HG03342 (cell line): ENCODE measurements around the gene SSBP2.
"Not testable (repeated sequence)": the region's sequence is repeated elsewhere in the genome, so short reads cannot be mapped to it uniquely, and the experiment has no call there.

Experiments
- ATAC-seq: cut with Tn5 transposase; IDR thresholded peaks from one replicate; pipeline ENCODE4 v1.9.1; 2021; ENCODE audit warnings: mild to moderate bottlenecking, moderate library complexity; ENCODE audit not compliant: unreplicated experiment

The SSBP2 gene

DNA sequence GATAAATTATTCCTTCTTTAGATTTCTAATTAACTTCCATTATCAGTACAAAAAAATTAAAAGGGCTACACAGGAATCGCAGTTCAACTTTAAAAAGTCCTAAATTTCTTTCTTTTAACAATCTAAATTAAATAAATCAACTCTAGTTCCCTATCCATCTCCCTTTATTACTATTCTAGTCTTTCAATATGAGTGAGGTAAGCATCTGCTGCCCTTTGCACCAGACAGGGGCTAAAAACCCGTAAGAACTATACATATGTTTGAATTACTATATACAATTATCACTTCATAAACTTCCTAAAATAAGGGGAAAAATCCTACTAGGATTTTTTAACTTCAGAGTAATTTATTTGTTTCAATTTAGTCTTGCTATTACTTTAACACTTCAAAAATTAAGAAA, 145.6 kb downstream of the SSBP2 start:
- ATAC-seq: no peak

DNA sequence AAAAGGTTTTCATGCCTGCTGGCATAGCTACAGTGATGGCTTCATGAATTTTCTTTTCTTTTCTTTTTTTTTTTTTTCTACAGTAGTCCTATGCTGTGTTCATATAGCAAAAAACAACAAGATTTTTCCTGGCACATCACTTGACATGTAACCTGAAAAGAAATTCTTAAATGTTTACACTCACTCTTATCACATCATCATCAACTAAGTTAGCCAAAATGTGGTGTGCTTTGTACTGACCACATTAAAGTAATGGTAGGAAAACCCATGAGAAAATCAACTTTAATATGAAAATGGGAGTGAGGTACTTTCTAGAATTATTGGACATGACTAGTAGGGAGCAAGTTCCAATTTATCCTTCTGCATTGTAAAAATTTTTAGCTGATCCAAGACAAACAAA, 146.7 kb downstream of the SSBP2 start:
- ATAC-seq: no peak

DNA sequence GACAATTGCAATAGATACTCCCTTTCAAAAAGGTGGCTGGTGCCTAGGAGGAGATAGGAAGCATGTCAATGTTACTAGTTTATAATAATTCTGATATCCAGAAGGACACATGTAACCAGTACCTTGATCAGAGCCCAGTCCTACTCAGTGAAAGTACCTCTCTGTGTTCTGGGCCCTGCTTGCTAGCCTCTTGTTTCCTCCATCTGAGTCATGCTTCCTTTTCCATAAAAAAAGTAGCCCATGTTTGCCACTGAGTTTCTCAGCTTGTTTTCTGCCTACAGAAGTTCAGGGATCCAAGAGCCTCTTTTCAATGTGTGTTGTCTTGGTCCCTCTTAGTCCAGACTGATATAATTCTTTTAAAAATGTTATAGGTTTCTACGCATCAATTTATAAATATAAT, 149.0 kb downstream of the SSBP2 start:
- ATAC-seq: no peak

DNA sequence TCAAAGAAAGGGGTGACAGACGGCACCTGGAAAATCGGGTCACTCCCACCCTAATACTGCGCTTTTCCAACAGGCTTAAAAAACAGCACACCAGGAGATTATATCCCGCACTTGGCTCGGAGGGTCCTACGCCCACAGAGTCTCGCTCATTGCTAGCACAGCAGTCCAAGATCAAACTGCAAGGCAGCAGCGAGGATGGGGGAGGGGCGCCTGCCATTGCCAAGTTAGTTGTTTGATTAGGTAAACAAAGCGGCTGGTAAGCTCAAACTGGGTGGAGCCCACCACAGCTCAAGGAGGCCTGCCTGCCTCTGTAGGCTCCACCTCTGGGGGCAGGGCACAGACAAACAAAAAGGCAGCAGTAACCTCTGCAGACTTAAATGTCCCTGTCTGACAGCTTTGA, 158.8 kb downstream of the SSBP2 start:
- ATAC-seq: not testable (repeated sequence)

DNA sequence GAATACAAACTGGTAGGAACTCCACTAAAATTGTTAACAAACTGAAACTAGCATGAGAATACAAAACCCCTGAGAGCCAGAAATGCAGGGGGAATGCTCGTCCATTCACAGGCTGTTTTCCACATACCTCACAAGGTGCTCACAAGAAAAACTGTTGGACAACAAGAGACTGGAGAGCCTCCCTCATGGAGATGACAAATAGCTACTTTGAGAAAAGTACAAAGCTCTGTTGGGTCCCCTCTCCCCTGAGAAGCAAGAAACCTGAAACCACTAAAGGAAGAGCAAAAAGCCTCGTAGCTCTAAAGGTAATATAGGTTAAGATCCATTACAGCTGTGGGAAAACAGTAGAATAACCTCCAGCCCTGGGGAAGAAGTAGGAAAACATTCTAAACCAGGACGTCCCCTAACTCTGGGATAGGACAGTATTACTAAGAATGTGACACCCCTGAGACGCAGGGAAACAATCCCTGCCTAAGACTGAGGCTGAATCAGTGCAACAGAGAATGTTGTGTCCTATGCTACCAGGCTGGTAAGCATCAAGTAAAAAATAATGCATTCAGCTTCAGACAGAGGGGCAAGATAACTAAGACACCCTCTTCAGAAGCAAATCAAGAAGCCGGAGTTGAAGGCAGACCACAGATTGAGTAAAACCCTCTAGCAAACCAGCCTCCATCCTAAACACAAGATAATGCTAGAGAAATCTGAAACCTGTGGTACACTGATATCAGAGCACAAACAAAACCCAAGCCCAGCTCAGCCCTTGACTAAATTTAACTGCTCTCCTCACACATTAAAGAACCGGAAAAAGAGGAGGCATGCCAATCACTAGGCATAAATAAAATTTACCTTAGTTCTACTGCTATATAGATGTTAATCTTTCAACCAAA, 160.2 kb downstream of the SSBP2 start:
- no peak for ATAC-seq

DNA sequence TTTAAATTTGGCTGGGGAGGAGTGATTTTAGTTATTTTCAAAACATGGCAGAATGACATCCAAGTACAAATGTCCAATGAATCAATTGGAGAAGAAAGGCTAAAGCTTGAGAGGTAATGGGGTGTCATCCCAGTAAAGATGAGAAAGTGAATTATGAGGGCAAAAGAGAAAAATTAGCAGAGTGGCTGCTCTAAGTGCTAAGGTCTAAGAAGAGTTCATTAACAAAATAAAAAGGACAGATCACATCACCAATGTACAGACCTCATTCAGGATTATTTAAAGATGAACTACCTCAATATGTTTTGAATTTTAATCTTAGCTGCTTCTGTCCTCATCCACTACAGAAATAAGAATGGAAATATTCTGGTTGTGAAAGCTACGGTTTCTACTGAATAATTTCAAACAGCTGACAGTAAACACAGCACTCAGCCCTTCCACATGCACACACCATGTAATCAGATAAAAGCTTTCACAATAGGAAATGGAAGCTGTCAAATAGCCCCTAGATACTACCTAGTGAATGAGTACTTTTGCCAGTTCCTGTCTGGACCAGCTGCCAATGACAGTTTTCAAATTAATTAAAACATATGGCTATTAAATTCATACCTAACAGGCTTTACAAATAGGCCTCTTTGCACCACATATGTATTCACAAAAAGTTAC, 171.5 kb downstream of the SSBP2 start:
- ATAC-seq: no peak

DNA sequence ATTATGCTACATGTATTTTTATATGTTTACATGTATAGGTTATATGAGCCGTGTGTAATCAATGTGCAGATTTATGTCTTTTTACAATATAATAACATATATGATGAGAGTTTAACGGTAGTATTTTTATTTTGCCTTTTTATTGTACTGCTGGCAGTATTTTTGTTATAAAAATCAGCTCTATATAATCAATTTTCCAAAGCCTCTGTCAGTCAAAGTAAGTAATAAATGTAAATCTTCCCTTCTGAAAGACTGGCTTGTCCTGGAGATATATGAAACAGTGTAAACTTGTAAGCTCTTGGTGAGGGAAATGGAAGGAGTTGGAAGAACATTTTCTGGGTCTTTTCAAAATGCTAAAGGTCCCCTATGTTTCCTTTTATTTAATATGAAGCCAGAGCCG, 173.8 kb downstream of the SSBP2 start:
- ATAC-seq: no peak

DNA sequence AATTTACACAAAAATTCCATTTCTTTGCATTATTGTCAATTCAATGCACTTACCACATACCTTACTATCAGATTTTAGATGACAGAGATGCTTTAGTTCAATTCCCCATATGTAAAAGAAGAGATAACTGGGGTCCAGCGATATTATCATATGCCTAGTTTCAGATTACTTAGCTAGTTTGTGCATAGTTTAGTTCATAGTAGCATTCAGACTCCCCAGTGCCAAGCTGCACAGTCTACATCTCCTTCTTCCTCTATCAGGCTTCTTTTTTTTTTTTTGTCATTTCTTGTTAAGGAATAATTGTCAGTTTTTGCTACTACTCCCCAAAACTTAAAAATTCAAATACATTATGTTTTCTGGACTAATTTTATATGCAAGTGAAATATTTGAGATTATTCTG, 175.0 kb downstream of the SSBP2 start:
- no peak for ATAC-seq

DNA sequence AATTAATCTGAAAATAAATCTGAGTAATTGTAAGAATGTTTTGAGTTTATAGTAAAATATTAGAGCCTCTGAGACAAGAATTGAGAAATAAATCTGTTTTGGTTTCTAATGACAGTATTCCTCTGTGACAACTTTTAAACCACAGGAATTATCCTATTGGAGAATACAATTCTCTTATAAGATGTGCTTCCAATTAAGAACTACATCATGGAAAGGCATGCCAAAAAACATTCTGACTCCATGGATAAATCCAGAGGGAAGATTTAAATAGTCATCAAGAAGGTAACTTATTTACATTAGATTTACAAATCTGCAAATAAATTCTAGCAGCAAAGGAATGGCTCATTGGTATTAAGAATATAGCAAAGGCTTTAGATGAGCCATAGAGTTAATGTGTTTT, 178.7 kb downstream of the SSBP2 start:
- no peak for ATAC-seq

DNA sequence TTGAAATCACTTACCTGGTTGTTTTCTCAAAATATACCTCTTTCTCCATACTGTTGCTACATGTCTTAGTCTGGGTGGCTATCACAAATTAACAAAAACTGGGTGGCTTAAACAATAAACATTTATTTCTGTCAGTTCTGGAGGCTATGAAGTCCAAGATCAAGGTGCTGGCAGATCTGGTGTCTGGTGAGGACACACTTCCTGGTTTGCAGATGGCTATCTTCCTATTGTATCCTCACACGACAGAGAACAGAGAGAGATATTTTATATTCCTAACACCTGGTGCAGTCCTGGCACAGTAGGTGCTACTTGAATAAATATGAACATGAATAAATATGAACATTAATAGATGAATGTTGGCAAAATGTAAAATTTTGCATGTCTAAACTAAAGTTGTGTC, 192.7 kb downstream of the SSBP2 start:
- ATAC-seq: no peak

DNA sequence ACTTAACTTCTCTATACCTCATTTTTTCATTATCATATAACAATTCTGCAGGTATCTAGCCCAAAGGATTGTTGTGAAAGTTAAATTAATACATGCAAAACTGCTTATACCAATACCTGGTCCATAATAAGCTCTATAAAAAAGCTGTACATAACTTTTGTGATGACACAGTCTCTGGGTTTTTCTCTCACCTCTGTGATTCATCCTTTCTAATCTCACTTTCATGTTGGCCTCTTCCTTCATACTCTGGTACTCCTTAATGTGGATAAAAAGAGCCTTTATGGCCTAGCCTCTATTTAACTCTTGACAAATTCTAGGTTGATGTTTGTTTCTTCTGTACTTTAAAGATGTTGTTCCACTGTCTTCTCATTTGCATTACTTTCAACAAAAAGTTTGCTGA, 194.1 kb downstream of the SSBP2 start:
- ATAC-seq: no peak

DNA sequence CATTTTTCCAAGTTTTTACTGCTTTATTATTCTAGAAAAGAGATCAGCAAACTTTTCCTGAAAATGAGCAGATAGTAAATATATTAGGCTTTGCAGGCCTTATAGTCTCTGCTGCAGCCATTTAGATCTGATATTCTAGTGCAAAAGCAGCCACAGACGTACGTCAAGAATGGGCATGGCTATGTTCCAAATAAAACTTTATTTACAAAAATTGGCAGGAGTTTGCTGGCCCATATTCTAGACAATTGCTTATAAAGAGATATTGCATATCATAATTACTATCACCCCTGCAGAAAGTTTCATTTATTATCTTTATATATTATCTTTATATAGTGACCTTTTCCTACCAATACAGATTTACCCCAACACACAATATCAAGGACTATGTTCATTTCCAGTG, 195.0 kb downstream of the SSBP2 start:
- no peak for ATAC-seq

DNA sequence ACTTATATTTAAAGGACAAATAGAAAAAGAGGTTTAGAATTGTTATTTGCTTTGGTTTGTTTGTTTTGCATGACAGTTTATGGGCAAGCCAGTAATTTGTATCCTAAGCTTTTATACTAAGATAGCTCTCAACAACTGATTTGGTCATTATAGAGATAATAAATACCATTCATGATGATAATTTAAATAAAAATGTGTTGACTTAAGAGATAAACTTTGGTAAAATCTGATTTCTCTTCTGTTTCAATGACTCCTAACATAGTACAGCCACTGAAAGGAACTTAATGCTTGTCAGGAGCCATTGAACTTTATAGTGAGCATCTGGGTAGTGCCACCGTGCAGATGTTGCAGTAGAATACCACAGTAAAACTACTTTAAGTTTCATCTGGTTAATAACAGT, 196.2 kb downstream of the SSBP2 start:
- ATAC-seq: no peak

DNA sequence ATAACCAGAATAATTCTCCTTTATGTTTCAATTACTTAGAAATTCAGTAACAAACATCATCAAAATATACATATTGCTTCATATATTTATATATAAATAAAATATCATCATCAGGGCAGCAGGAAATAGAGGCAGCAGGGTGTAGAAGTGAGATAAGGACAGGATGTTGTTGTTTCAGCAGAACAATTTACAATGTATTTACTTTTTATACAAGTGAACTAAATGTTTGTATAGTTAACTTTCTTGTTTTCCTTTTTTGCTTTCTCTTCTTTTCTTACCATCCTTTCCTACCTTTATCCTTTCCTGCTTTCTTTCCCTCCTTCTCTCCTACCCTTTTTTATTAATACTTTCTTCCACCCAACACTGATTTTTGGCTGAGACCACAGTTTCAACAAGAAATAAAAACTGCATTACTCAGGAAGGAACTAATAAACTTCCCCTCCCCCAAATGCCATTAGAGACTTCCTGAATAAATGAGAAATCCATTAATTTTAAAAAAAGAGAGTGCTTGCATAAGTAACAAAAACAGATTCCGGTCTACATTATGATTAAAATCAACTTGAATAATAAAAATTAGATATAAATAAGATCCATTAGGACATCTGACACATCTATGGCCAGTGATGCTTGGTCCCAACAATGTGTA, 197.2 kb downstream of the SSBP2 start:
- no peak for ATAC-seq

DNA sequence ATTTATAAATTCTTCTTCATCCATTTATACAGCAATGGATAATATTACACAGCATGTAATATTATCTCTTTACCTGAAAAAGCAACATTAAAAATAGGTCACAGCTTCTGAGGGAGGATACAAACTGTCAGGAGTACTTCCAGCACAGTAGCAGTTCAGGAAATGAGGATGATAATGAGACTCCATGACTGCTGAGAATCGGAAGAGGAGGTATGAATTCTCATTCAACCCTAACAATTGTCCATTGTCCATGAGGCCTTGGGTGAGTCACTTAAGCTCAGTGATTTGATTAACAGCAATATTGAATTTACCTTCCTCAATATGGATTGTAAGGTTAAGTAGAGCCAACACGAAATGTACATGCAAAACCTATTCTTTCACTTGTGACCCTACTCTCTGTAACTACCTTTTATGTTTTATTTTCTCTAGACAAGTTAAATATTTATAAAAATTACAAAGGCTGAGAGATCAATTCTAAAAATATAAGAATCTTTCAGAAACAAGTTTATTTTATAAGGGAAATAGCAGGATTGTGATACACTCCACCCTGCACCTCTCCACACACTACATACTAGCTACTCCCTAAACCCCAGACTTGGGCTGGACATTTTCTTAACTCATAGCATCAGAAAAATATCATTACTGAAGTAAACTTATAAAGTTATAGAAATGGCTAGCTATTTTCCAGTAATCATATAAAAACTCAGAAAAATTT, 197.9 kb downstream of the SSBP2 start:
- ATAC-seq: no peak

DNA sequence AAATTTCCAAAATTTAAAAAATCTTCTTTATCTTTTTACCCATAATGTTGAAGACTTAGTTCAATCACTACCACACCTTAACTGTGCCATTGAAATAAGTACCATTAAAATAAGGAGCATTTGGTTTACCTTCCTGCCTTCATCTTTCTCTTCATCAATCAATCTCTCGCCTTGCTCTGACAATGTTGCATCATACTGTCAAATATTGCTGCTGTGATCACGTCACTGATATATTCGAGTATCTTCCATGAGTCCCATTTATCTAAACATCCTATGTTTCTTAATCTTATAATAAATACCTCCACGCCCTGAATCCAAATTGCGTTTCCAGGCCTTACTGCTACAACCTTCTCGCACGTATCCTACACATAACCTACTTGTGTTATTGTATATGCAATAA, 201.8 kb downstream of the SSBP2 start:
- ATAC-seq: no peak

DNA sequence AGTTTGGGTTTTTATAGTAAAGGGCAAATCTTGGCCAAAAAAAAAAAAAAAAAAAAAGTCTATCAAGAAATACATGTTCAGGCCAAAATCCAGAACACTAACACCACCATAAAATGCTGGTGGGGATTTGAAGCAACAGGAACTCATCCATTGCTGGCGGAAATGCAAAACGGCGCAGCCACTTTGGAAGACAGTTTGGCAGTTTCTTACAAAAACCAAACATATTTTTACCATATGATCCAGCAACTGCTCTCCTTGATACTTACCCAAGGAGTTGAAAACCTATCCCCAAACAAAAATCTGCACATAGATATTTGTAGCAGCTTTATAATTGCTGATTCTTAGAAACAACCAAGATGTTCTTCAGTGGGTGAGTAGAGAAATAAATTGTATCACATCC, 203.9 kb downstream of the SSBP2 start:
- ATAC-seq: no peak

DNA sequence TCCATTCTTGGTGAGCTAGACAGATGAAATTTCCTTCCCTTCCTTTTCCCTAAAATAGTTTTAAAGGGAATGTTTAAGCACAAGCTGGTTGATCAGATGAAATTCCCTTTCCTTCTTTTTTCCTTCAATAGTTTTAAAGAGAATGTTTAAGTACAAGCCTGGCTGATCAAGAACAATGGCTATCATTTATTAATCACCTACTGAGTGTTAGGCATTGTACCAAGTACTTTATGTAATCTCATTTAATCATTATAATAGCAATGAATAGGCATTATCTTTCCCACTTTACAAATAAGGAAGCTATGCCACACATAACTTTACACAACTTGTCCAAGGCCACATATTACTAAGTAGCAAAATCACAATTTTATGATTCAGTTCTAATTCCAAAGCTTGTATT, 205.0 kb downstream of the SSBP2 start:
- no peak for ATAC-seq

DNA sequence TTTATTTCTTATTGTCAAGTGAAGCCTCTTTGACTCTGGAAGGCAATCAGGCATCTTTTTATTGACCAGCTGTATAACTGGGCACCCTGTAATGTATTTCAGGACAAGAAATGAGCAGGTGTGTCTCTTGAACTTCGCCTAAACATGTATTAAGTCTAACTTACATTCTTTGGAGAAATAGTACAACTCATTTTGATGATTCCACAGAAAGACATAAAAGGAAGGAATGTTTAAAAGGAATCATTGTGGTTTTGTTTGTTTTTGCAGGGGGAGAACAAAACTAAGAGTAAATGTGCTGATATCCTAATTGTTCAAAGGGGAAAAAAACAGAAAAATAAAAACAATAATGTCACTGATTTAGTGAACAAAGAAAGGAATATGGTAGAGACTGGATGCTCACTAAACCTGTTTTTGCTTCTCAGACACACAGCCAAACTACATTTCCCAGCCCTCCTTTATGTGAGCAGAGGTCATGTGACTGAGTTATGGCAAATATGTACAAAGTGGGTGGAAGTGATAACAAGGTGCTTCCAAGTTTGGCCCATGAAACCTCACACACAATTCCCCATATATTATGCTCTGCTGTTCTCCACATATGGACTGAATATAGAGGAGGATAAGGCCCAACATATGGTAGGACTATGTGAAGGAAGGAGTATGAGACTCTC, 206.4 kb downstream of the SSBP2 start:
- ATAC-seq: no peak

DNA sequence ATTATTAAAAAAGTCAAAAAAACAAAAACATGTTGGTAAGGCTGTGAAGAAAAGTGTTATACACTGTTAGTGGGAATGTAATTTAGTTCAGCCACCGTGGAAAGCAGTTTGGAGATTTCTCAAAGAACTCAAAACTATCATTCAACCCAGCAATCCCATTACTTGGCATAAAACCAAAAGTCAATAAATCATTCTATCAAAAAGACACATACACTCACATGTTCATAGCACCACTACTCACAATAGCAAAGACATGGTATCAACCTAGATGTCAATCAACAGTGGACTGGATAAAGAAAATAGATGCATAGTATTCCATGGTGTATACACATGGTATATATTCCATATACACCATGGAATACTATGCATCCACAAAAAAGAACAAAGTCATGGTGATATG, 208.7 kb downstream of the SSBP2 start:
- no peak for ATAC-seq
